ENCODE results near the gene OR5B21.

Gene OR5B21

DNA sequence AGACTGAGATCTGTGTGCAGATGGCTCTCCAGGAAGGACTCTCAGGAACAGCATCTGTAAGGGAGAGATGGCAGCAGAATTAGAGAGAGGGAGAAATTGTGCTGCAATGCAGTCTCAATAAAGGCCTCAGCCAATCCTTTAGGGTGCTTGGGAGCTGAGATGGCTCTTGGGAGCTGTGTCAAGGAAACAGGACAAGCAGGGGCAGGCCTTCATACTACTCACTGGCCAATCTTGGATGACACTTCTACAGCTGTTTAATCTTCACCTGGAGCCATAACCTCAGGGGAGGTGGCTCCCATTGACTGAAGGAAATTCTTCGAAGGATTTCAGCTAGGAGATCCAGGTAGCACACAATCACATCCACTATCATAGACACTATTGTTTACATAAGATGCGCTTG, 10.0 kb downstream of the OR5B21 start:
- H3K9me3 ChIP-seq (ENCODE audit: insufficient read depth, low read depth, low read length) = no peaks in the 10 kb centered on the region
- H3K23ac ChIP-seq (ENCODE audit: low read length) = no peak overlapping the region
- H2BK5ac ChIP-seq (ENCODE audit: low read depth, low read length, poor library complexity) = no peak overlapping the region
- H3K27ac ChIP-seq (ENCODE audit: low read depth, low read length) = no peak overlapping the region
- no peak overlapping the region for H2AFZ ChIP-seq (ENCODE audit: insufficient read depth, low read length, poor library complexity)
- DNase-seq = no peak
- H3K4me1 ChIP-seq (ENCODE audit: control insufficient read depth in 1 of 2, insufficient read depth in 2 of 2, low read length in 2 of 2) = no peaks in the 10 kb centered on the region
- H3K79me2 ChIP-seq (ENCODE audit: control insufficient read depth, insufficient read depth, low read length, poor library complexity) = no peaks in the 10 kb centered on the region
- no peak overlapping the region for H3K18ac ChIP-seq (ENCODE audit: low read length)
- H3K4me3 ChIP-seq (ENCODE audit: low read depth, low read length) = no peak overlapping the region
- H3K36me3 ChIP-seq (ENCODE audit: control insufficient read depth in 1 of 2, insufficient read depth in 2 of 2, low read length in 2 of 2) = no peaks in the 10 kb centered on the region
- no peak overlapping the region for H2BK12ac ChIP-seq (ENCODE audit: low read length)
- H2AK5ac ChIP-seq (ENCODE audit: low read length) = no peak overlapping the region
- H4K12ac ChIP-seq (ENCODE audit: low read depth, low read length) = no peak overlapping the region
- H2BK120ac ChIP-seq (ENCODE audit: insufficient read depth, low read length, poor library complexity) = no peak overlapping the region
- H3K79me1 ChIP-seq (ENCODE audit: low read length) = no peaks in the 10 kb centered on the region
- no peak overlapping the region for H3K14ac ChIP-seq (ENCODE audit: low read length)
- H3K4me2 ChIP-seq (ENCODE audit: low read length) = no peak overlapping the region
- no peak overlapping the region for H3K9ac ChIP-seq (ENCODE audit: low read length)
- no peak overlapping the region for H4K8ac ChIP-seq (ENCODE audit: low read depth, low read length)
- H4K91ac ChIP-seq (ENCODE audit: low read depth, low read length) = no peak overlapping the region
- H3K27me3 ChIP-seq (ENCODE audit: insufficient read depth, low read length) = no peaks in the 10 kb centered on the region
- no peak overlapping the region for H3K4ac ChIP-seq (ENCODE audit: low read depth, low read length)
- no CpG with 5 or more reads among the region's 2 CpGs for WGBS (ENCODE audit: extremely low coverage, insufficient coverage, insufficient read length)

DNA sequence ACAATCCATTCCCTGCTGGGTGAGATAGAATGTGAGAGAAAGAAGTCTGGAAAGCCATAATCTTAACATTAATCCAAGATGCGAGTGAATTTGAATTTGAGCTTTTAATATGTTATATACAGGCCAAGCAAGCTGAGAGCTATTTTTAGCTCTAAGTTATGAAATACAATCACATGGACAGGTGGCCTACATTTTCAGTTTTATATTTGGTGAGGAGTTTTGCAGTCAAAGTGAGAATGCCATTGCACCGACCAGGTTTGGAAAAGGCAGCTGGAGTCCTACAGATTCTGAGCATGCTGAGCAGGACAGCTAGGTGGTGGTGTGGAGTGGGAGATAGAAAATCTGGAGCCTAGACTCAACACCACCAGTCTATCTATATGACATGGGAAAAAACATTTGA, 12.0 kb downstream of the OR5B21 start:
- Histone ChIP-seq H3K4me1 (ENCODE audit: control insufficient read depth in 1 of 2, insufficient read depth in 2 of 2, low read length in 2 of 2) (no peaks in the 10 kb centered on the region), H4K8ac (ENCODE audit: low read depth, low read length) (no peak overlapping the region), H2BK120ac (ENCODE audit: insufficient read depth, low read length, poor library complexity) (no peak overlapping the region), H3K27ac (ENCODE audit: low read depth, low read length) (no peak overlapping the region), H3K23ac (ENCODE audit: low read length) (no peak overlapping the region), H2BK5ac (ENCODE audit: low read depth, low read length, poor library complexity) (no peak overlapping the region), H3K27me3 (ENCODE audit: insufficient read depth, low read length) (no peaks in the 10 kb centered on the region), H2BK12ac (ENCODE audit: low read length) (no peak overlapping the region), H4K12ac (ENCODE audit: low read depth, low read length) (no peak overlapping the region), H3K79me1 (ENCODE audit: low read length) (no peaks in the 10 kb centered on the region), H3K9me3 (ENCODE audit: insufficient read depth, low read depth, low read length) (no peaks in the 10 kb centered on the region), H3K18ac (ENCODE audit: low read length) (no peak overlapping the region), H3K4me3 (ENCODE audit: low read depth, low read length) (no peak overlapping the region), H3K9ac (ENCODE audit: low read length) (no peak overlapping the region), H3K79me2 (ENCODE audit: control insufficient read depth, insufficient read depth, low read length, poor library complexity) (no peaks in the 10 kb centered on the region), H3K14ac (ENCODE audit: low read length) (no peak overlapping the region), H2AK5ac (ENCODE audit: low read length) (no peak overlapping the region), H3K4me2 (ENCODE audit: low read length) (no peak overlapping the region), H2AFZ (ENCODE audit: insufficient read depth, low read length, poor library complexity) (no peak overlapping the region), H3K36me3 (ENCODE audit: control insufficient read depth in 1 of 2, insufficient read depth in 2 of 2, low read length in 2 of 2) (no peaks in the 10 kb centered on the region), H4K91ac (ENCODE audit: low read depth, low read length) (no peak overlapping the region), H3K4ac (ENCODE audit: low read depth, low read length) (no peak overlapping the region)
- no peak for DNase-seq
- WGBS (ENCODE audit: extremely low coverage, insufficient coverage, insufficient read length) = no CpG with 5 or more reads among the region's 2 CpGs

DNA sequence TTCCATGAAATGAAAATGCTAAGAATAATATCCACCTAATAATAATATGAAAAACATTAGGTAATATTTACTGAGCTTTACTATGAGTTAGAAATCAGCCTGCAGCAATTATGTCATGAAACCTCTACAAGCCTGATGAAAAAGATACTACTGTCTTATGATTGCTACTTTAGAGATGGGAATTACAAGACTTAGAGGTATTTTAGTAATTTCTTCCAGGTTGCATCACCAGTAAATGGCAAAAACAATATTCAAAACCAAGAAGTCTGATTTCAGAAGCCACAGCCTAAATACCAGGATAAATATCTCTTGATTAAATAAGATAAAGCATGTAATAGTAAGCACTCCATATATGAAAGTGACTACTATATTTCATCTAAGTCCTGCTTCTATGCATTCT, 13.8 kb downstream of the OR5B21 start:
- H2BK12ac ChIP-seq (ENCODE audit: low read length) = no peak overlapping the region
- H4K12ac ChIP-seq (ENCODE audit: low read depth, low read length) = no peak overlapping the region
- H3K79me2 ChIP-seq (ENCODE audit: control insufficient read depth, insufficient read depth, low read length, poor library complexity) = no peaks in the 10 kb centered on the region
- H4K8ac ChIP-seq (ENCODE audit: low read depth, low read length) = no peak overlapping the region
- peak; percentile 35 to 87 for DNase-seq
- H3K9me3 ChIP-seq (ENCODE audit: insufficient read depth, low read depth, low read length) = no peaks in the 10 kb centered on the region
- H3K9ac ChIP-seq (ENCODE audit: low read length) = no peak overlapping the region
- no peaks in the 10 kb centered on the region for H3K36me3 ChIP-seq (ENCODE audit: control insufficient read depth in 1 of 2, insufficient read depth in 2 of 2, low read length in 2 of 2)
- no peaks in the 10 kb centered on the region for H3K4me1 ChIP-seq (ENCODE audit: control insufficient read depth in 1 of 2, insufficient read depth in 2 of 2, low read length in 2 of 2)
- no peak overlapping the region for H3K4me2 ChIP-seq (ENCODE audit: low read length)
- H3K4ac ChIP-seq (ENCODE audit: low read depth, low read length) = no peak overlapping the region
- H3K14ac ChIP-seq (ENCODE audit: low read length) = no peak overlapping the region
- H3K18ac ChIP-seq (ENCODE audit: low read length) = no peak overlapping the region
- no peak overlapping the region for H4K91ac ChIP-seq (ENCODE audit: low read depth, low read length)
- no peak overlapping the region for H3K23ac ChIP-seq (ENCODE audit: low read length)
- H2AK5ac ChIP-seq (ENCODE audit: low read length) = no peak overlapping the region
- no peaks in the 10 kb centered on the region for H3K79me1 ChIP-seq (ENCODE audit: low read length)
- no peak overlapping the region for H3K4me3 ChIP-seq (ENCODE audit: low read depth, low read length)
- no peak overlapping the region for H3K27ac ChIP-seq (ENCODE audit: low read depth, low read length)
- H2BK120ac ChIP-seq (ENCODE audit: insufficient read depth, low read length, poor library complexity) = no peak overlapping the region
- no peak overlapping the region for H2BK5ac ChIP-seq (ENCODE audit: low read depth, low read length, poor library complexity)
- no peak overlapping the region for H2AFZ ChIP-seq (ENCODE audit: insufficient read depth, low read length, poor library complexity)
- no peaks in the 10 kb centered on the region for H3K27me3 ChIP-seq (ENCODE audit: insufficient read depth, low read length)

DNA sequence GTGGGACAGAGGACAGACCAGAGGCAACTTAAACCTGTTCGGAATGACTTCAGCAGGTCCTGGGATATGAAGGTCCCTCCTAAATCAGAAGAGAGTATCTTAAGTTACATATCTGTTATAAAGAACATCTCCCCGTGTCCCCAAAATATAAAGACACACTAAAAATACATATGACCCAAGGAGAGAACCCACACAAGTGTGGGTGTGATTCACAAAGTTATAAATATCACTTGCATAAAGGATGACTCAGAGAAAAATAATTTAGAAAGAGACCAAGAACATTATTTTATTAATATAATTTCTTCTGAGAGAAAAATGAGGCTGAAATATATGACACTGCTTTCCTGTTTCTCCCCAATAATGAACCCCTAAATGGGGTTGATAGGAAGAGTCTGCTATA, 14.2 kb downstream of the OR5B21 start:
- Histone ChIP-seq H3K23ac (ENCODE audit: low read length) (no peak overlapping the region), H3K79me1 (ENCODE audit: low read length) (no peaks in the 10 kb centered on the region), H3K9me3 (ENCODE audit: insufficient read depth, low read depth, low read length) (no peaks in the 10 kb centered on the region), H2AK5ac (ENCODE audit: low read length) (no peak overlapping the region), H3K4me2 (ENCODE audit: low read length) (no peak overlapping the region), H3K4ac (ENCODE audit: low read depth, low read length) (no peak overlapping the region), H4K8ac (ENCODE audit: low read depth, low read length) (no peak overlapping the region), H3K14ac (ENCODE audit: low read length) (no peak overlapping the region), H3K27ac (ENCODE audit: low read depth, low read length) (no peak overlapping the region), H3K36me3 (ENCODE audit: control insufficient read depth in 1 of 2, insufficient read depth in 2 of 2, low read length in 2 of 2) (no peaks in the 10 kb centered on the region), H2BK5ac (ENCODE audit: low read depth, low read length, poor library complexity) (no peak overlapping the region), H3K18ac (ENCODE audit: low read length) (no peak overlapping the region), H3K79me2 (ENCODE audit: control insufficient read depth, insufficient read depth, low read length, poor library complexity) (no peaks in the 10 kb centered on the region), H3K4me3 (ENCODE audit: low read depth, low read length) (no peak overlapping the region), H2AFZ (ENCODE audit: insufficient read depth, low read length, poor library complexity) (no peak overlapping the region), H3K9ac (ENCODE audit: low read length) (no peak overlapping the region), H4K91ac (ENCODE audit: low read depth, low read length) (no peak overlapping the region), H3K27me3 (ENCODE audit: insufficient read depth, low read length) (no peaks in the 10 kb centered on the region), H2BK120ac (ENCODE audit: insufficient read depth, low read length, poor library complexity) (no peak overlapping the region), H4K12ac (ENCODE audit: low read depth, low read length) (no peak overlapping the region), H2BK12ac (ENCODE audit: low read length) (no peak overlapping the region), H3K4me1 (ENCODE audit: control insufficient read depth in 1 of 2, insufficient read depth in 2 of 2, low read length in 2 of 2) (no peaks in the 10 kb centered on the region)
- DNase-seq = no peak
- WGBS (ENCODE audit: extremely low coverage, insufficient coverage, insufficient read length) = no CpG with 5 or more reads among the region's 2 CpGs

DNA sequence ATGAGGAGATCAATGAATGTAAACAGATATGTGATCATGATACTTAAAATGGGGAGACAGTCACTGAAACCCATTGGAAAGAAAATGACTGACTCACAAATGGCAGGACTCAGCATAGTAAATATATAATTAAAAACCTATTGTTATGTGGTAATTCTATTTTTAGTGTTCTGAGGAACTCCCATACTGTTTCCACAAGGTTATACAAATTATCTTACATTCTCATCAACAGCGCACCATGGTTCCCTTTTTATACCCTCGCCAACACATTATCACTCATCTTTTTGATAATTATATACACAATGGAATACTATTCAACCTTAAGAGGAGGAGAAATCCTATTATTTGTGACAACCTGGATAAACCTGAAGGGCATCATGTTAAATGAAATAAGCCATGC, 17.1 kb downstream of the OR5B21 start:
- Histone ChIP-seq H4K8ac (ENCODE audit: low read depth, low read length) (no peak overlapping the region), H3K4me2 (ENCODE audit: low read length) (no peak overlapping the region), H3K4me3 (ENCODE audit: low read depth, low read length) (no peak overlapping the region), H3K14ac (ENCODE audit: low read length) (no peak overlapping the region), H3K79me1 (ENCODE audit: low read length) (no peaks in the 10 kb centered on the region), H3K27me3 (ENCODE audit: insufficient read depth, low read length) (no peaks in the 10 kb centered on the region), H4K12ac (ENCODE audit: low read depth, low read length) (no peak overlapping the region), H2BK12ac (ENCODE audit: low read length) (no peak overlapping the region), H4K91ac (ENCODE audit: low read depth, low read length) (no peak overlapping the region), H3K4ac (ENCODE audit: low read depth, low read length) (no peak overlapping the region), H3K9ac (ENCODE audit: low read length) (no peak overlapping the region), H2AK5ac (ENCODE audit: low read length) (no peak overlapping the region), H2AFZ (ENCODE audit: insufficient read depth, low read length, poor library complexity) (no peak overlapping the region), H3K27ac (ENCODE audit: low read depth, low read length) (no peak overlapping the region), H2BK120ac (ENCODE audit: insufficient read depth, low read length, poor library complexity) (no peak overlapping the region), H3K23ac (ENCODE audit: low read length) (no peak overlapping the region), H3K4me1 (ENCODE audit: control insufficient read depth in 1 of 2, insufficient read depth in 2 of 2, low read length in 2 of 2) (no peaks in the 10 kb centered on the region), H3K36me3 (ENCODE audit: control insufficient read depth in 1 of 2, insufficient read depth in 2 of 2, low read length in 2 of 2) (no peaks in the 10 kb centered on the region), H2BK5ac (ENCODE audit: low read depth, low read length, poor library complexity) (no peak overlapping the region), H3K9me3 (ENCODE audit: insufficient read depth, low read depth, low read length) (no peaks in the 10 kb centered on the region), H3K18ac (ENCODE audit: low read length) (no peak overlapping the region), H3K79me2 (ENCODE audit: control insufficient read depth, insufficient read depth, low read length, poor library complexity) (no peaks in the 10 kb centered on the region)
- no peak for DNase-seq
- WGBS (ENCODE audit: extremely low coverage, insufficient coverage, insufficient read length) = 100% methylated on average over 2 of the region's 2 CpGs

Data from trophoblast cell (in vitro differentiated cells and primary cell).